A549 (cell line): ENCODE results near the gene PCDH12.

Source experiments
- CEBPB ChIP-seq, 2 experiments: fragments of >200 bp in 1 of 2; sonication (Bioruptor Twin) in 1 of 2; formaldehyde crosslinking in 1 of 2; IDR thresholded peaks; 2 replicates each; pipeline ENCODE4 v1.6.1; 2012 to 2016
- CTCF ChIP-seq: fragments of >200 bp; sonication (Bioruptor Twin); formaldehyde crosslinking; IDR thresholded peaks from 3 replicates; pipeline ENCODE4 v1.5.1; 2016
- MAX ChIP-seq: IDR thresholded peaks from 2 replicates; pipeline ENCODE4 v1.6.1; 2012
- MAZ ChIP-seq: fragments of 150-350 bp; IDR thresholded peaks from 2 replicates; pipeline ENCODE4 v1.6.1; 2014; ENCODE audit warnings: antibody characterized with exemption, low read depth, low read length, borderline replicate concordance
- POLR2A ChIP-seq: IDR thresholded peaks from 2 replicates; pipeline ENCODE4 v1.6.1; 2012; ENCODE audit warnings: mild to moderate bottlenecking, low read length
- RCOR1 ChIP-seq: fragments of 150-350 bp; IDR thresholded peaks from 2 replicates; pipeline ENCODE4 v1.6.1; 2014; ENCODE audit warnings: antibody characterized with exemption, low read length, low read depth

GRCh38 chr5:141948812-141949211 is 9.2 kb downstream of the PCDH12 start:
- no peak for TF ChIP-seq MAZ
- no peak for TF ChIP-seq CTCF
- TF ChIP-seq POLR2A, result no peak
- no peak for TF ChIP-seq CEBPB (IDR thresholded peaks at IDR 0.05)
- TF ChIP-seq MAX, result no peak
- no peak for TF ChIP-seq RCOR1
